HCT116 (cell line): Measurements from ENCODE around the gene COL12A1. TPM values are rescaled to one million over a fixed set of nuclear protein-coding genes. Genes with fewer than 3 reads are reported as not detected.

Source experiments
- ATAC-seq: fragments of 200-7000 bp; cut with Tn5 transposase; 2 replicates; pipeline ENCODE4 v1.9.1; 2020; ENCODE audit warnings: mild to moderate bottlenecking, moderate library complexity
- BruUV-seq: library from RNA; stranded (reverse); fragments of 400-500 nt; replicated peaks from 2 replicates; lab custom pipeline; 2021; lab: Mats Ljungman, UMichigan
- CTCF ChIA-PET: fragments of 300-600 bp; sonication (Branson Sonifier 250); formaldehyde crosslinking; loops from one replicate; lab custom pipeline; 2021; ENCODE audit warnings: antibody characterized with exemption; lab: Charles Lee
- POLR2A ChIA-PET: fragments of 300-600, 350-600 bp; sonication (Branson Sonifier 250); formaldehyde crosslinking; loops from one replicate; lab custom pipeline; 2021; ENCODE audit warnings: antibody characterized with exemption; lab: Charles Lee
- RAD21 ChIA-PET, 2 experiments: fragments of 300-600 bp; sonication (Branson Sonifier 250); formaldehyde crosslinking; loops; one replicate each; lab custom pipeline; 2023; ENCODE audit warnings: low total read pairs in 2 of 2; ENCODE audit not compliant: uncharacterized antibody in 2 of 2, unreplicated experiment in 2 of 2, low non-redundant PET in 1 of 2; lab: Charles Lee
- DNase-seq: peaks from one replicate; pipeline ENCODE4 v3.0.0-alpha.2; 2010; ENCODE audit warnings: low read depth, low spot score
- H2AFZ ChIP-seq: fragments of 200-600 bp; shearing (Covaris generic), sonication (generic); 2 replicates; pipeline ENCODE4 v1.6.1; 2017; ENCODE audit warnings: low read depth, mixed run types, mixed read lengths, antibody characterized with exemption, low read length; ENCODE audit not compliant: poor library complexity, severe bottlenecking
- H3K27ac ChIP-seq: 2 replicates; pipeline ENCODE4 v1.5.1; 2012; ENCODE audit warnings: low read depth, low read length
- H3K27me3 ChIP-seq: fragments of 200-600 bp; sonication (generic); 2 replicates; pipeline ENCODE4 v1.6.1; 2016; ENCODE audit warnings: mixed run types, low read length, mixed read lengths; ENCODE audit not compliant: insufficient read depth
- H3K36me3 ChIP-seq, 2 experiments: fragments of 200-500 bp in 1 of 2; fragments of 200-600 bp in 1 of 2; sonication (Bioruptor generic) in 1 of 2; sonication (generic) in 1 of 2; 2 replicates each; pipeline versions ENCODE4 v1.5.1 to v1.6.1; 2014 to 2016; ENCODE audit warnings: low read length in 2 of 2, inconsistent platforms in 1 of 2, mixed read lengths in 1 of 2, mixed run types in 1 of 2; ENCODE audit not compliant: insufficient read depth in 2 of 2, control insufficient read depth in 1 of 2
- H3K4me1 ChIP-seq, 2 experiments: fragments of 200-600 bp in 1 of 2; sonication (generic) in 1 of 2; 2 replicates each; pipeline versions ENCODE4 v1.5.1 to v1.6.1; 2012 to 2017; ENCODE audit warnings: low read length in 2 of 2, inconsistent platforms in 1 of 2, mild to moderate bottlenecking in 1 of 2, mixed read lengths in 1 of 2, mixed run types in 1 of 2, moderate library complexity in 1 of 2; ENCODE audit not compliant: insufficient read depth in 2 of 2, control insufficient read depth in 1 of 2
- H3K4me2 ChIP-seq: fragments of 200-600 bp; sonication (generic); 2 replicates; pipeline ENCODE4 v1.6.1; 2017; ENCODE audit warnings: mixed run types, low read length, mixed read lengths
- H3K4me3 ChIP-seq, 2 experiments: fragments of 200-600 bp in 1 of 2; sonication (generic) in 1 of 2; replicated peaks in 1 of 2; 2 replicates each; pipeline ENCODE4 v1.5.1; 2011 to 2016; ENCODE audit warnings: low read length in 2 of 2, control low read depth in 1 of 2, low read depth in 1 of 2, mild to moderate bottlenecking in 1 of 2, mixed read lengths in 1 of 2, mixed run types in 1 of 2
- H3K79me2 ChIP-seq: fragments of 200-600 bp; sonication (generic); 2 replicates; pipeline ENCODE4 v1.6.1; 2017; ENCODE audit warnings: mild to moderate bottlenecking, mixed run types, low read length, moderate library complexity, mixed read lengths; ENCODE audit not compliant: insufficient read depth
- H3K9ac ChIP-seq: fragments of 200-600 bp; sonication (generic); 2 replicates; pipeline ENCODE4 v1.6.1; 2016; ENCODE audit warnings: low read length, mixed read lengths
- H3K9me2 ChIP-seq: fragments of 200-600 bp; sonication (generic), shearing (Covaris generic); 2 replicates; pipeline ENCODE4 v1.6.1; 2017; ENCODE audit warnings: mixed run types, mild to moderate bottlenecking, moderate library complexity; ENCODE audit not compliant: insufficient read depth
- H3K9me3 ChIP-seq, 2 experiments: fragments of 200-500 bp in 1 of 2; fragments of 200-600 bp in 1 of 2; sonication (Bioruptor generic) in 1 of 2; sonication (generic) in 1 of 2; 2 replicates each; pipeline ENCODE4 v1.6.1; 2014 to 2017; ENCODE audit warnings: low read length in 2 of 2, mixed read lengths in 2 of 2, inconsistent platforms in 1 of 2, low read depth in 1 of 2, mild to moderate bottlenecking in 1 of 2, mixed run types in 1 of 2, moderate library complexity in 1 of 2; ENCODE audit not compliant: control insufficient read depth in 1 of 2, insufficient read depth in 1 of 2
- H4K20me1 ChIP-seq: fragments of 200-600 bp; sonication (generic), shearing (Covaris generic); 2 replicates; pipeline ENCODE4 v1.6.1; 2017; ENCODE audit warnings: mixed run types, mild to moderate bottlenecking, moderate library complexity; ENCODE audit not compliant: insufficient read depth
- CBX3 ChIP-seq: IDR thresholded peaks from 2 replicates; pipeline ENCODE4 v1.6.1; 2012; ENCODE audit warnings: low read depth
- EGR1 ChIP-seq: IDR thresholded peaks from 2 replicates; pipeline ENCODE4 v1.6.1; 2012; ENCODE audit warnings: low read depth
- ELF1 ChIP-seq: IDR thresholded peaks from 2 replicates; pipeline ENCODE4 v1.6.1; 2012; ENCODE audit warnings: low read depth, borderline replicate concordance
- POLR2AphosphoS5 ChIP-seq: IDR thresholded peaks from 2 replicates; pipeline ENCODE4 v1.6.1; 2011; ENCODE audit warnings: mild to moderate bottlenecking, low read depth, low read length, moderate library complexity
- RAD21 ChIP-seq: IDR thresholded peaks from 2 replicates; pipeline ENCODE4 v1.6.1; 2012; ENCODE audit warnings: low read depth, mild to moderate bottlenecking
- SIN3A ChIP-seq: IDR thresholded peaks from 2 replicates; pipeline ENCODE4 v1.6.1; 2012; ENCODE audit warnings: low read depth
- SP1 ChIP-seq: IDR thresholded peaks from 2 replicates; pipeline ENCODE4 v1.6.1; 2012; ENCODE audit warnings: low read depth
- SRF ChIP-seq: IDR thresholded peaks from 2 replicates; pipeline ENCODE4 v1.6.1; 2012; ENCODE audit warnings: low read depth
- YY1 ChIP-seq: IDR thresholded peaks from 2 replicates; pipeline ENCODE4 v1.6.1; 2011; ENCODE audit warnings: low read length, low read depth, moderate library complexity, mild to moderate bottlenecking; ENCODE audit not compliant: insufficient replicate concordance; ENCODE audit errors: extremely low read depth
- ZBTB33 ChIP-seq: IDR thresholded peaks from 2 replicates; pipeline ENCODE4 v1.6.1; 2011; ENCODE audit warnings: mild to moderate bottlenecking, low read length, moderate library complexity; ENCODE audit not compliant: insufficient replicate concordance; ENCODE audit errors: extremely low read depth
- ZNF274 ChIP-seq: fragments of 200-500 bp; sonication (Bioruptor generic); IDR thresholded peaks from 2 replicates; pipeline ENCODE4 v1.6.1; 2014; ENCODE audit warnings: mild to moderate bottlenecking, low read depth, low read length, inconsistent platforms
- intact Hi-C: fragments of 100-400 bp; cut with micrococcal nuclease; formaldehyde crosslinking; loops from 2 replicates; pipeline ENCODE4 v1.10.0; 2022
- total RNA-seq: library from RNA; stranded (reverse); gene quantifications from one replicate; pipeline ENCODE4 v1.2.1, GENCODE V29; 2021; ENCODE audit not compliant: unreplicated experiment
- TF ChIP-seq, protein P1 (sequence below): IDR thresholded peaks from 2 replicates; pipeline ENCODE4 v1.6.1; 2012

Gene COL12A1
- total RNA-seq, 1 experiment from 2014 or later = 23.5 TPM

DNA sequence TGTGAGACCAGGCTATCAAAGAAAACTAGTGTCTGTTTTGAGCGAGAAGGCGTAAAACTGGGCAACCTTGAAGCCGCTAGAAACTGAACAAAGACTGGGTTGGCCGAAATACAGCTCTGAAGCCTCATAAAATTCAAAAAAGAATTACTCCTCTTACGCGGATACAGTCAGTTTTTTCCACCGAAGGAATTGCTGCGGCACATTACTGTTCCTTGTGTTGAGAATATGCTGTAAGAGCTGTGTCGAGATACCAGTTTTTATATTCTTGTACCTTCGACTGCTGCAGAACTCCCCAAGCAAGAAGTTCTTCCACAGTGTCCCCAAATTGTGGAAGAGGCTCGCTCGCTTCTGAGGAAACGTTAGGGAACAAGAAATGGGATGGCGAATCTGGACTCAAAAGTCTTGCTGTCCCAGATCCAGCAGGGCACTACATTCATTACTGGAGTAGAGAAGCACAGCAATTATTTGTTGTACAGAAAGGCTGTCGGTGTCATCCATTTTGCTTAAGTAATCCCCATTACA, 38.3 kb upstream of the COL12A1 start:
- peak overlapping the region; percentile 75 for H3K4me2 ChIP-seq
- RAD21 ChIA-PET = interaction anchor here in 1 of 2 experiments (0.6 kb wide), 1 partner anchor 35 kb away, joined by 3 read pairs; no protein-coding TSS in a partner anchor
- H2AFZ ChIP-seq = peak overlapping the region; percentile 69
- intact Hi-C loops = no loop called here
- peaks cover 46% of the 10 kb centered on the region for H3K79me2 ChIP-seq
- BruUV-seq = TSS peak; percentile 97
- no peak for TF ChIP-seq SIN3A
- TF ChIP-seq RAD21 = no peak
- no peak for TF ChIP-seq POLR2AphosphoS5
- TF ChIP-seq SP1 = no peak
- TF ChIP-seq, protein P1, sequence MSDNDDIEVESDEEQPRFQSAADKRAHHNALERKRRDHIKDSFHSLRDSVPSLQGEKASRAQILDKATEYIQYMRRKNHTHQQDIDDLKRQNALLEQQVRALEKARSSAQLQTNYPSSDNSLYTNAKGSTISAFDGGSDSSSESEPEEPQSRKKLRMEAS = no peak
- TF ChIP-seq YY1 = no peak
- no peak for TF ChIP-seq SRF
- no peak for TF ChIP-seq CBX3
- TF ChIP-seq ZNF274 = no peak
- TF ChIP-seq ZBTB33 = no peak
- no peak for TF ChIP-seq ELF1
- TF ChIP-seq EGR1 = no peak
- TF ChIP-seq, all 23 proteins: peak for 0
- peak; percentile 5; the same call in 1 of the 2 replicates for ATAC-seq
- peak overlapping the region; percentile 89 to 99 for H3K4me3 ChIP-seq
- ChIA-PET POLR2A (interaction anchor here (1.1 kb wide), 1 partner anchor 9 kb away, joined by 4 read pairs; no protein-coding TSS in a partner anchor), CTCF (no interaction called here)
- no peaks in the 10 kb centered on the region for H3K9me3 ChIP-seq
- H3K4me1 ChIP-seq = peaks cover 4 to 7% of the 10 kb centered on the region in 2 experiments; a peak in 3 of 4 replicates
- peak overlapping the region; percentile 44 for H3K27ac ChIP-seq
- no peaks in the 10 kb centered on the region for H3K27me3 ChIP-seq
- H4K20me1 ChIP-seq = peaks cover 8% of the 10 kb centered on the region; the same call in 1 of the 2 replicates
- H3K36me3 ChIP-seq = peaks cover 5 to 21% of the 10 kb centered on the region in 2 experiments
- H3K9me2 ChIP-seq = no peaks in the 10 kb centered on the region
- no peak for DNase-seq
- peak overlapping the region; percentile 93 for H3K9ac ChIP-seq
